SK-N-SH (cell line): ENCODE measurements around the gene CLDND1. TPM values are rescaled to one million over a fixed set of nuclear protein-coding genes. Genes with fewer than 3 reads are reported as not detected.

Experiments used
- CTCF ChIA-PET: fragments of 300-600, 350-600 bp; formaldehyde crosslinking; extraction: SDS; loops from one replicate; lab custom pipeline; 2021; lab: Yijun Ruan, JAX
- POLR2A ChIA-PET: fragments of 350-600 bp; sonication (Branson Sonifier 250); formaldehyde crosslinking; extraction: SDS; loops from one replicate; lab custom pipeline; 2020; ENCODE audit warnings: antibody characterized with exemption, inconsistent platforms; lab: Yijun Ruan, JAX
- DNase-seq: peaks from one replicate; pipeline ENCODE4 v3.0.0; 2012
- H2AFZ ChIP-seq: fragments of 200-600 bp; sonication (generic); 2 replicates; pipeline ENCODE4 v1.8.1; 2016; ENCODE audit warnings: antibody characterized with exemption, mild to moderate bottlenecking, low read depth
- H3F3A ChIP-seq: fragments of 200-600 bp; sonication (generic); replicated peaks from 2 replicates; pipeline ENCODE3; 2016; ENCODE audit warnings: antibody characterized with exemption, mild to moderate bottlenecking; ENCODE audit not compliant: insufficient read depth
- H3K27ac ChIP-seq, 2 experiments: fragments of 200-500 bp in 1 of 2; fragments of 200-600 bp in 1 of 2; sonication (Bioruptor generic) in 1 of 2; sonication (generic), shearing (Covaris generic) in 1 of 2; 2 replicates each; pipeline versions ENCODE4 v1.5.1 to v1.6.1; 2014 to 2016; ENCODE audit warnings: low read depth in 2 of 2, inconsistent platforms in 1 of 2, low read length in 1 of 2, mild to moderate bottlenecking in 1 of 2, mixed read lengths in 1 of 2
- H3K27me3 ChIP-seq: fragments of 200-600 bp; sonication (generic), shearing (Covaris generic); 2 replicates; pipeline ENCODE4 v1.6.1; 2016; ENCODE audit warnings: mixed run types; ENCODE audit not compliant: insufficient read depth
- H3K36me3 ChIP-seq, 2 experiments: fragments of 200-500 bp in 1 of 2; fragments of 200-600 bp in 1 of 2; sonication (Bioruptor generic) in 1 of 2; sonication (generic) in 1 of 2; replicated peaks in 1 of 2; 2 replicates each; pipeline versions ENCODE3 to v1.5.1; 2014 to 2016; ENCODE audit warnings: low read length in 1 of 2, mild to moderate bottlenecking in 1 of 2; ENCODE audit not compliant: insufficient read depth in 2 of 2, control insufficient read depth in 1 of 2
- H3K4me1 ChIP-seq, 2 experiments: fragments of 200-500 bp in 1 of 2; fragments of 200-600 bp in 1 of 2; sonication (Bioruptor generic) in 1 of 2; sonication (generic), shearing (Covaris generic) in 1 of 2; 2 replicates each; pipeline versions ENCODE4 v1.5.1 to v1.6.1; 2014 to 2016; ENCODE audit warnings: low read depth in 1 of 2, low read length in 1 of 2, mixed run types in 1 of 2; ENCODE audit not compliant: insufficient read depth in 2 of 2, control insufficient read depth in 1 of 2
- H3K4me2 ChIP-seq: fragments of 200-600 bp; sonication (generic), shearing (Covaris generic); 2 replicates; pipeline ENCODE4 v1.6.1; 2017; ENCODE audit warnings: mixed run types
- H3K4me3 ChIP-seq, 2 experiments: fragments of 200-500 bp in 1 of 2; fragments of 200-600 bp in 1 of 2; sonication (Bioruptor generic) in 1 of 2; sonication (generic), shearing (Covaris generic) in 1 of 2; 2 replicates each; pipeline versions ENCODE4 v1.5.1 to v1.8.1; 2014 to 2016; ENCODE audit warnings: low read depth in 2 of 2, inconsistent platforms in 1 of 2, low read length in 1 of 2, mild to moderate bottlenecking in 1 of 2, mixed read lengths in 1 of 2, moderate library complexity in 1 of 2
- H3K79me2 ChIP-seq: fragments of 200-600 bp; sonication (generic); 2 replicates; pipeline ENCODE4 v1.8.1; 2017; ENCODE audit warnings: mild to moderate bottlenecking; ENCODE audit not compliant: insufficient read depth
- H3K9ac ChIP-seq: fragments of 200-600 bp; sonication (generic); 2 replicates; pipeline ENCODE4 v1.6.1; 2017; ENCODE audit warnings: mixed run types
- H3K9me2 ChIP-seq: fragments of 200-600 bp; sonication (generic); 2 replicates; pipeline ENCODE4 v1.6.1; 2017; ENCODE audit warnings: mixed run types
- H3K9me3 ChIP-seq: fragments of 200-600 bp; sonication (generic); 2 replicates; pipeline ENCODE4 v1.6.1; 2017; ENCODE audit warnings: mixed run types, mild to moderate bottlenecking, moderate library complexity
- H4K20me1 ChIP-seq: fragments of 200-600 bp; sonication (generic); 2 replicates; pipeline ENCODE4 v1.6.1; 2017; ENCODE audit warnings: mild to moderate bottlenecking, mixed run types; ENCODE audit not compliant: insufficient read depth
- EZH2phosphoT487 ChIP-seq: fragments of 200-600 bp; sonication (generic); IDR thresholded peaks from 2 replicates; pipeline ENCODE4 v1.6.1; 2017; ENCODE audit warnings: low read depth, mixed run types, mild to moderate bottlenecking, antibody characterized with exemption, moderate library complexity, borderline replicate concordance
- FOSL2 ChIP-seq: IDR thresholded peaks from 2 replicates; pipeline ENCODE4 v1.4.0; 2012; ENCODE audit warnings: low read depth, mild to moderate bottlenecking, moderate library complexity, borderline replicate concordance
- GATA2 ChIP-seq: sonication (generic); formaldehyde crosslinking; IDR thresholded peaks from 2 replicates; pipeline ENCODE4 v1.5.0; 2020; ENCODE audit warnings: mild to moderate bottlenecking, missing genetic modification reagents
- MEF2A ChIP-seq: IDR thresholded peaks from 2 replicates; pipeline ENCODE4 v1.4.0; 2012; ENCODE audit warnings: low read depth, borderline replicate concordance
- MXI1 ChIP-seq: IDR thresholded peaks from 2 replicates; pipeline ENCODE4 v1.6.1; 2012; ENCODE audit warnings: mild to moderate bottlenecking, low read depth, low read length, improper control_type of control experiment
- NFIC ChIP-seq: IDR thresholded peaks from 2 replicates; pipeline ENCODE4 v1.4.0; 2012; ENCODE audit warnings: borderline replicate concordance
- RCOR1 ChIP-seq: fragments of 150-350 bp; IDR thresholded peaks from 2 replicates; pipeline ENCODE4 v1.6.1; 2017; ENCODE audit warnings: antibody characterized with exemption, low read length
- SIN3A ChIP-seq: IDR thresholded peaks from 2 replicates; pipeline ENCODE4 v1.6.1; 2012; ENCODE audit warnings: low read depth, mild to moderate bottlenecking, low read length, moderate library complexity, borderline replicate concordance
- SMC3 ChIP-seq: IDR thresholded peaks from 2 replicates; pipeline ENCODE4 v1.6.1; 2012; ENCODE audit warnings: low read depth, low read length, improper control_type of control experiment
- WGBS: methylation state at CpG from one replicate; pipeline ENCODE4 v1.1.6; 2017; ENCODE audit warnings: low lambda C conversion rate; 5-methylcytosine and 5-hydroxymethylcytosine counted together
- polyA plus RNA-seq, 3 experiments: library from polyadenylated mRNA; depleted of rRNA; stranded (reverse); fragments of >200 nt; gene quantifications; 2 replicates each; pipeline ENCODE4 v1.2.3, GENCODE V29; 2012
- TF ChIP-seq, protein P1 (sequence below): fragments of 150-350 bp; IDR thresholded peaks from 2 replicates; pipeline ENCODE4 v1.6.1; 2017; ENCODE audit warnings: antibody characterized with exemption, low read length, low read depth, borderline replicate concordance
- TF ChIP-seq, protein P2 (sequence below): IDR thresholded peaks from 2 replicates; pipeline ENCODE4 v1.4.0; 2012; ENCODE audit warnings: low read depth, borderline replicate concordance

The CLDND1 gene
- polyA plus RNA-seq, 1 of the 3 experiments (the other 2 are of a cell fraction), result 110 TPM

DNA sequence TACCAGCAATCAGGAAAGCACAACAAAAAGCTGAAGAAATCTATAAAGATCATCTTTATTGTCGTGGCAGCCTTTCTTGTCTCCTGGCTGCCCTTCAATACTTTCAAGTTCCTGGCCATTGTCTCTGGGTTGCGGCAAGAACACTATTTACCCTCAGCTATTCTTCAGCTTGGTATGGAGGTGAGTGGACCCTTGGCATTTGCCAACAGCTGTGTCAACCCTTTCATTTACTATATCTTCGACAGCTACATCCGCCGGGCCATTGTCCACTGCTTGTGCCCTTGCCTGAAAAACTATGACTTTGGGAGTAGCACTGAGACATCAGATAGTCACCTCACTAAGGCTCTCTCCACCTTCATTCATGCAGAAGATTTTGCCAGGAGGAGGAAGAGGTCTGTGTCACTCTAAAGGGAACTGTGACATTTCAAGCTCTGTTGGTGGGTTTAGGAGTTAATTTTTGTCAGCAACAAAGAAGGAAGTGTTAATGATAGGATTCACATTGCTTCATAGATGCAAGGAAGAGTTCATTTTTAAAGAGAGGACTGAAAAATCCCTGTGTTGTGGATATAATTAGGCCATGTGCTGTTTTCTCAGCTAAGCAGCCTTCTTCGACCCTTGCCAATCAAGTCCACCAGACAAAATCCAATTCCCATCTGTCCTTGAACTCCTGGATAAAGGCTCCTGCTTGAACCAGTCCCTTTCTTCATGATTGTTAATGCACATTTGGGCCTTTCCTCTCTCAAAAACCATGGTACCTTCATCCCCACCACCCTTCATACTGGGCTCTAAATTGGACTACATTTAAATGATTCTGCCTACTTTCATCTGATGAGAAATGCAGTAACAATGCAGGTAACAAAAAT lies 10.2 kb upstream of the CLDND1 start:
- Histone ChIP-seq H3K4me1 (no peaks in the 10 kb centered on the region; a peak in 1 of 4 replicates), H3K9me3 (no peaks in the 10 kb centered on the region), H3K4me3 (no peak overlapping the region), H3K9ac (no peak overlapping the region), H3K9me2 (no peaks in the 10 kb centered on the region), H3F3A (no peaks in the 10 kb centered on the region), H4K20me1 (no peaks in the 10 kb centered on the region), H3K27me3 (peaks cover 7% of the 10 kb centered on the region; the same call in 1 of the 2 replicates), H3K4me2 (no peak overlapping the region), H3K36me3 (no peaks in the 10 kb centered on the region), H2AFZ (no peak overlapping the region), H3K27ac (no peak overlapping the region), H3K79me2 (no peaks in the 10 kb centered on the region)
- POLR2A ChIA-PET, result interaction anchor here (1.1 kb wide), 1 partner anchor 10 kb away, joined by 3 read pairs; the partner anchor contains the start of gene CLDND1
- WGBS, result 71% methylated on average over 6 of the region's 6 CpGs
- CTCF ChIA-PET, result interaction anchor here (0.8 kb wide), 1 partner anchor 64 kb away, joined by 3 read pairs; no protein-coding TSS in a partner anchor
- DNase-seq, result no peak
- no peak for TF ChIP-seq GATA2 (CRISPR knock-in tag)
- TF ChIP-seq SMC3, result no peak
- no peak for TF ChIP-seq EZH2phosphoT487
- TF ChIP-seq FOSL2, result no peak

DNA sequence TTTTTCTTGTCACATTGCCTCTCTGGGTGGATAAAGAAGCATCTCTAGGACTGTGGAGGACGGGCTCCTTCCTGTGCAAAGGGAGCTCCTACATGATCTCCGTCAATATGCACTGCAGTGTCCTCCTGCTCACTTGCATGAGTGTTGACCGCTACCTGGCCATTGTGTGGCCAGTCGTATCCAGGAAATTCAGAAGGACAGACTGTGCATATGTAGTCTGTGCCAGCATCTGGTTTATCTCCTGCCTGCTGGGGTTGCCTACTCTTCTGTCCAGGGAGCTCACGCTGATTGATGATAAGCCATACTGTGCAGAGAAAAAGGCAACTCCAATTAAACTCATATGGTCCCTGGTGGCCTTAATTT lies 9.6 kb upstream of the CLDND1 start:
- H3K36me3 ChIP-seq, result no peaks in the 10 kb centered on the region
- no peak overlapping the region for H3K9ac ChIP-seq
- POLR2A ChIA-PET, result interaction anchor here (1.1 kb wide), 1 partner anchor 9 kb away, joined by 3 read pairs; the partner anchor contains the start of gene CLDND1
- H3K9me3 ChIP-seq, result no peaks in the 10 kb centered on the region
- no peaks in the 10 kb centered on the region; a peak in 1 of 4 replicates for H3K4me1 ChIP-seq
- 40% methylated on average over 5 of the region's 5 CpGs for WGBS
- no peak overlapping the region for H3K4me3 ChIP-seq
- CTCF ChIA-PET, result no interaction called here
- H3K27me3 ChIP-seq, result peaks cover 7% of the 10 kb centered on the region; the same call in 1 of the 2 replicates
- no peak overlapping the region for H3K4me2 ChIP-seq
- H3F3A ChIP-seq, result no peaks in the 10 kb centered on the region
- no peak overlapping the region for H3K27ac ChIP-seq
- TF ChIP-seq, protein P1, sequence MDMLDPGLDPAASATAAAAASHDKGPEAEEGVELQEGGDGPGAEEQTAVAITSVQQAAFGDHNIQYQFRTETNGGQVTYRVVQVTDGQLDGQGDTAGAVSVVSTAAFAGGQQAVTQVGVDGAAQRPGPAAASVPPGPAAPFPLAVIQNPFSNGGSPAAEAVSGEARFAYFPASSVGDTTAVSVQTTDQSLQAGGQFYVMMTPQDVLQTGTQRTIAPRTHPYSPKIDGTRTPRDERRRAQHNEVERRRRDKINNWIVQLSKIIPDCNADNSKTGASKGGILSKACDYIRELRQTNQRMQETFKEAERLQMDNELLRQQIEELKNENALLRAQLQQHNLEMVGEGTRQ, result no peak
- TF ChIP-seq SIN3A (no peak), GATA2 (CRISPR knock-in tag) (no peak), SMC3 (no peak), MXI1 (no peak), MEF2A (no peak), FOSL2 (no peak), NFIC (no peak), RCOR1 (no peak)
- TF ChIP-seq, protein P2, sequence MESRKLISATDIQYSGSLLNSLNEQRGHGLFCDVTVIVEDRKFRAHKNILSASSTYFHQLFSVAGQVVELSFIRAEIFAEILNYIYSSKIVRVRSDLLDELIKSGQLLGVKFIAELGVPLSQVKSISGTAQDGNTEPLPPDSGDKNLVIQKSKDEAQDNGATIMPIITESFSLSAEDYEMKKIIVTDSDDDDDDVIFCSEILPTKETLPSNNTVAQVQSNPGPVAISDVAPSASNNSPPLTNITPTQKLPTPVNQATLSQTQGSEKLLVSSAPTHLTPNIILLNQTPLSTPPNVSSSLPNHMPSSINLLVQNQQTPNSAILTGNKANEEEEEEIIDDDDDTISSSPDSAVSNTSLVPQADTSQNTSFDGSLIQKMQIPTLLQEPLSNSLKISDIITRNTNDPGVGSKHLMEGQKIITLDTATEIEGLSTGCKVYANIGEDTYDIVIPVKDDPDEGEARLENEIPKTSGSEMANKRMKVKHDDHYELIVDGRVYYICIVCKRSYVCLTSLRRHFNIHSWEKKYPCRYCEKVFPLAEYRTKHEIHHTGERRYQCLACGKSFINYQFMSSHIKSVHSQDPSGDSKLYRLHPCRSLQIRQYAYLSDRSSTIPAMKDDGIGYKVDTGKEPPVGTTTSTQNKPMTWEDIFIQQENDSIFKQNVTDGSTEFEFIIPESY, result no peak
- no peaks in the 10 kb centered on the region for H3K79me2 ChIP-seq
- no peaks in the 10 kb centered on the region for H4K20me1 ChIP-seq
- no peaks in the 10 kb centered on the region for H3K9me2 ChIP-seq
- H2AFZ ChIP-seq, result no peak overlapping the region
- peak; percentile 22 for DNase-seq
